ENCODE data around the gene ACTMAP.
A peak's percentile ranks its signal among the peaks of the same experiment; 100 is the strongest.

ACTMAP gene

GRCh38 chr19:40797963-40798682 lies 47.8 kb upstream of the ACTMAP start (continued):
- TF ChIP-seq, protein P1, sequence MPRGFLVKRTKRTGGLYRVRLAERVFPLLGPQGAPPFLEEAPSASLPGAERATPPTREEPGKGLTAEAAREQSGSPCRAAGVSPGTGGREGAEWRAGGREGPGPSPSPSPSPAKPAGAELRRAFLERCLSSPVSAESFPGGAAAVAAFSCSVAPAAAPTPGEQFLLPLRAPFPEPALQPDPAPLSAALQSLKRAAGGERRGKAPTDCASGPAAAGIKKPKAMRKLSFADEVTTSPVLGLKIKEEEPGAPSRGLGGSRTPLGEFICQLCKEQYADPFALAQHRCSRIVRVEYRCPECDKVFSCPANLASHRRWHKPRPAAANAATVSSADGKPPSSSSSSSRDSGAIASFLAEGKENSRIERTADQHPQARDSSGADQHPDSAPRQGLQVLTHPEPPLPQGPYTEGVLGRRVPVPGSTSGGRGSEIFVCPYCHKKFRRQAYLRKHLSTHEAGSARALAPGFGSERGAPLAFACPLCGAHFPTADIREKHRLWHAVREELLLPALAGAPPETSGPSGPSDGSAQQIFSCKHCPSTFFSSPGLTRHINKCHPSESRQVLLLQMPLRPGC (tag by site-specific recombination; IDR thresholded peaks at IDR 0.05), result no peak
- TF ChIP-seq ELK4 (IDR thresholded peaks at IDR 0.05; ENCODE audit: borderline replicate concordance, low read depth, low read length), result no peak
- TF ChIP-seq ZNF157 (tag by site-specific recombination; IDR thresholded peaks at IDR 0.05), result no peak
- TF ChIP-seq ZSCAN4 (tag by site-specific recombination; IDR thresholded peaks at IDR 0.05), result no peak
- no peak for TF ChIP-seq HOXD13 (CRISPR knock-in tag; IDR thresholded peaks at IDR 0.05; ENCODE audit: borderline replicate concordance)
- no peak for TF ChIP-seq ZNF585B (tag by site-specific recombination; IDR thresholded peaks at IDR 0.05)
- no peak for TF ChIP-seq KLF10 (tag by site-specific recombination; IDR thresholded peaks at IDR 0.05)
- TF ChIP-seq, protein P2, sequence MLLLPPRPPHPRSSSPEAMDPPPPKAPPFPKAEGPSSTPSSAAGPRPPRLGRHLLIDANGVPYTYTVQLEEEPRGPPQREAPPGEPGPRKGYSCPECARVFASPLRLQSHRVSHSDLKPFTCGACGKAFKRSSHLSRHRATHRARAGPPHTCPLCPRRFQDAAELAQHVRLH (tag by site-specific recombination; IDR thresholded peaks at IDR 0.05), result peak; percentile 30; the same call in 1 of the 2 replicates
- TF ChIP-seq ZBTB21 (tag by site-specific recombination; IDR thresholded peaks at IDR 0.05), result peak; percentile 68
- TF ChIP-seq, protein P3, sequence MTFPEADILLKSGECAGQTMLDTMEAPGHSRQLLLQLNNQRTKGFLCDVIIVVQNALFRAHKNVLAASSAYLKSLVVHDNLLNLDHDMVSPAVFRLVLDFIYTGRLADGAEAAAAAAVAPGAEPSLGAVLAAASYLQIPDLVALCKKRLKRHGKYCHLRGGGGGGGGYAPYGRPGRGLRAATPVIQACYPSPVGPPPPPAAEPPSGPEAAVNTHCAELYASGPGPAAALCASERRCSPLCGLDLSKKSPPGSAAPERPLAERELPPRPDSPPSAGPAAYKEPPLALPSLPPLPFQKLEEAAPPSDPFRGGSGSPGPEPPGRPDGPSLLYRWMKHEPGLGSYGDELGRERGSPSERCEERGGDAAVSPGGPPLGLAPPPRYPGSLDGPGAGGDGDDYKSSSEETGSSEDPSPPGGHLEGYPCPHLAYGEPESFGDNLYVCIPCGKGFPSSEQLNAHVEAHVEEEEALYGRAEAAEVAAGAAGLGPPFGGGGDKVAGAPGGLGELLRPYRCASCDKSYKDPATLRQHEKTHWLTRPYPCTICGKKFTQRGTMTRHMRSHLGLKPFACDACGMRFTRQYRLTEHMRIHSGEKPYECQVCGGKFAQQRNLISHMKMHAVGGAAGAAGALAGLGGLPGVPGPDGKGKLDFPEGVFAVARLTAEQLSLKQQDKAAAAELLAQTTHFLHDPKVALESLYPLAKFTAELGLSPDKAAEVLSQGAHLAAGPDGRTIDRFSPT (tag by site-specific recombination; IDR thresholded peaks at IDR 0.05), result peak; percentile 73
- no peak for TF ChIP-seq WT1 (tag by site-specific recombination; IDR thresholded peaks at IDR 0.05)
- TF ChIP-seq, protein P4, sequence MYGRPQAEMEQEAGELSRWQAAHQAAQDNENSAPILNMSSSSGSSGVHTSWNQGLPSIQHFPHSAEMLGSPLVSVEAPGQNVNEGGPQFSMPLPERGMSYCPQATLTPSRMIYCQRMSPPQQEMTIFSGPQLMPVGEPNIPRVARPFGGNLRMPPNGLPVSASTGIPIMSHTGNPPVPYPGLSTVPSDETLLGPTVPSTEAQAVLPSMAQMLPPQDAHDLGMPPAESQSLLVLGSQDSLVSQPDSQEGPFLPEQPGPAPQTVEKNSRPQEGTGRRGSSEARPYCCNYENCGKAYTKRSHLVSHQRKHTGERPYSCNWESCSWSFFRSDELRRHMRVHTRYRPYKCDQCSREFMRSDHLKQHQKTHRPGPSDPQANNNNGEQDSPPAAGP (tag by site-specific recombination; IDR thresholded peaks at IDR 0.05), result peak; percentile 22; the same call in 1 of the 2 replicates
- TF ChIP-seq ZNF677 (tag by site-specific recombination; IDR thresholded peaks at IDR 0.05), result no peak
- no peak for TF ChIP-seq KLF7 (tag by site-specific recombination; IDR thresholded peaks at IDR 0.05; ENCODE audit: borderline replicate concordance)
- TF ChIP-seq, protein P5, sequence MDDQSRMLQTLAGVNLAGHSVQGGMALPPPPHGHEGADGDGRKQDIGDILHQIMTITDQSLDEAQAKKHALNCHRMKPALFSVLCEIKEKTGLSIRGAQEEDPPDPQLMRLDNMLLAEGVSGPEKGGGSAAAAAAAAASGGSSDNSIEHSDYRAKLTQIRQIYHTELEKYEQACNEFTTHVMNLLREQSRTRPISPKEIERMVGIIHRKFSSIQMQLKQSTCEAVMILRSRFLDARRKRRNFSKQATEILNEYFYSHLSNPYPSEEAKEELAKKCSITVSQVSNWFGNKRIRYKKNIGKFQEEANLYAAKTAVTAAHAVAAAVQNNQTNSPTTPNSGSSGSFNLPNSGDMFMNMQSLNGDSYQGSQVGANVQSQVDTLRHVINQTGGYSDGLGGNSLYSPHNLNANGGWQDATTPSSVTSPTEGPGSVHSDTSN (CRISPR knock-in tag; IDR thresholded peaks at IDR 0.05), result no peak
- TF ChIP-seq ZNF692 (tag by site-specific recombination; IDR thresholded peaks at IDR 0.05), result peak; percentile 38; the same call in 1 of the 2 replicates
- peak; percentile 35; the same call in 1 of the 2 replicates for TF ChIP-seq ZNF24 (tag by site-specific recombination; IDR thresholded peaks at IDR 0.05)
- TF ChIP-seq ZNF544 (tag by site-specific recombination; IDR thresholded peaks at IDR 0.05), result no peak
- no peak for TF ChIP-seq ZFP3 (tag by site-specific recombination; IDR thresholded peaks at IDR 0.05; ENCODE audit: low read depth)
- TF ChIP-seq ZNF19 (tag by site-specific recombination; IDR thresholded peaks at IDR 0.05; ENCODE audit: low read depth), result no peak
- TF ChIP-seq EGR2 (tag by site-specific recombination; IDR thresholded peaks at IDR 0.05; ENCODE audit: low read depth), result no peak
- no peak for TF ChIP-seq MYNN (tag by site-specific recombination; IDR thresholded peaks at IDR 0.05; ENCODE audit: borderline replicate concordance)
- no peak for TF ChIP-seq ZNF184 (tag by site-specific recombination; IDR thresholded peaks at IDR 0.05)
- TF ChIP-seq ZNF654 (tag by site-specific recombination; IDR thresholded peaks at IDR 0.05; ENCODE audit: low read depth), result no peak
- TF ChIP-seq ZNF433 (tag by site-specific recombination; IDR thresholded peaks at IDR 0.05; ENCODE audit: low read depth), result no peak
- TF ChIP-seq, protein P6, sequence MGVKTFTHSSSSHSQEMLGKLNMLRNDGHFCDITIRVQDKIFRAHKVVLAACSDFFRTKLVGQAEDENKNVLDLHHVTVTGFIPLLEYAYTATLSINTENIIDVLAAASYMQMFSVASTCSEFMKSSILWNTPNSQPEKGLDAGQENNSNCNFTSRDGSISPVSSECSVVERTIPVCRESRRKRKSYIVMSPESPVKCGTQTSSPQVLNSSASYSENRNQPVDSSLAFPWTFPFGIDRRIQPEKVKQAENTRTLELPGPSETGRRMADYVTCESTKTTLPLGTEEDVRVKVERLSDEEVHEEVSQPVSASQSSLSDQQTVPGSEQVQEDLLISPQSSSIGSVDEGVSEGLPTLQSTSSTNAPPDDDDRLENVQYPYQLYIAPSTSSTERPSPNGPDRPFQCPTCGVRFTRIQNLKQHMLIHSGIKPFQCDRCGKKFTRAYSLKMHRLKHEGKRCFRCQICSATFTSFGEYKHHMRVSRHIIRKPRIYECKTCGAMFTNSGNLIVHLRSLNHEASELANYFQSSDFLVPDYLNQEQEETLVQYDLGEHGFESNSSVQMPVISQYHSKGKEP (tag by site-specific recombination; IDR thresholded peaks at IDR 0.05), result peak; percentile 89
- no peak for TF ChIP-seq ZBTB1 (tag by site-specific recombination; IDR thresholded peaks at IDR 0.05)
- peak; percentile 97 for TF ChIP-seq ZBTB20 (tag by site-specific recombination; IDR thresholded peaks at IDR 0.05)
